Colonic mucosa (tissue), 4 donors: ENCODE measurements around the gene TMEM39A. TPM values are rescaled to one million over a fixed set of nuclear protein-coding genes. Genes with fewer than 3 reads are reported as not detected.

ENCODE experiments used
- DNase-seq: peaks from one replicate; pipeline ENCODE4 v3.0.0-alpha.2; 2020
- H3K27ac ChIP-seq: fragments of 200-600 bp; one replicate; pipeline ENCODE4 v1.8.0; 2021
- H3K27me3 ChIP-seq: fragments of 200-600 bp; one replicate; pipeline ENCODE4 v1.8.0; 2021
- H3K36me3 ChIP-seq: fragments of 200-600 bp; one replicate; pipeline ENCODE4 v1.8.0; 2021
- H3K4me1 ChIP-seq: fragments of 200-600 bp; one replicate; pipeline ENCODE4 v1.8.0; 2021; ENCODE audit warnings: mild to moderate bottlenecking
- H3K4me3 ChIP-seq: fragments of 200-600 bp; one replicate; pipeline ENCODE4 v1.8.0; 2021
- H3K9ac ChIP-seq, 2 donors: one replicate each; pipeline ENCODE4 v1.7.0; 2013; ENCODE audit warnings: control low read depth in 2 of 2, low read depth in 2 of 2, low read length in 2 of 2
- H3K9me3 ChIP-seq: fragments of 200-600 bp; one replicate; pipeline ENCODE4 v1.8.0; 2021
- intact Hi-C: fragments of 100-400 bp; cut with DNase I; formaldehyde crosslinking; loops from one replicate; pipeline ENCODE4 v1.14.1; 2022
- total RNA-seq, 2 donors: library from RNA; stranded (reverse); fragmentation: NEBNext Ultra II Directional in 1 of 2; extraction: Animal tissue kit (Norgen Biotek cat#: 25700) in 1 of 2; gene quantifications; one replicate each; pipeline ENCODE4 v1.2.1, GENCODE V29; 2021
- TF ChIP-seq, protein P1 (sequence below): fragments of 200-600 bp; IDR thresholded peaks from one replicate; pipeline ENCODE4 v1.8.0; 2022; ENCODE audit warnings: antibody characterized with exemption, mild to moderate bottlenecking
- donor health status: healthy.
- donor health status: DM: no; HTN: no; CAD: no.
- donor health status: DM: no; HTN: no; CAD: no.

TMEM39A gene
- total RNA-seq, 2 donors from 2014 or later = 37.4 to 48.8 TPM

GRCh38 chr3:119380697-119381096 is 82.7 kb downstream of the TMEM39A start:
- Histone ChIP-seq H3K4me3 (no peak overlapping the region), H3K27me3 (no peaks in the 10 kb centered on the region), H3K9me3 (no peaks in the 10 kb centered on the region), H3K27ac (no peak overlapping the region), H3K4me1 (no peaks in the 10 kb centered on the region), H3K36me3 (no peaks in the 10 kb centered on the region), H3K9ac (no peak overlapping the region)
- intact Hi-C loops = no loop called here
- TF ChIP-seq, protein P1, sequence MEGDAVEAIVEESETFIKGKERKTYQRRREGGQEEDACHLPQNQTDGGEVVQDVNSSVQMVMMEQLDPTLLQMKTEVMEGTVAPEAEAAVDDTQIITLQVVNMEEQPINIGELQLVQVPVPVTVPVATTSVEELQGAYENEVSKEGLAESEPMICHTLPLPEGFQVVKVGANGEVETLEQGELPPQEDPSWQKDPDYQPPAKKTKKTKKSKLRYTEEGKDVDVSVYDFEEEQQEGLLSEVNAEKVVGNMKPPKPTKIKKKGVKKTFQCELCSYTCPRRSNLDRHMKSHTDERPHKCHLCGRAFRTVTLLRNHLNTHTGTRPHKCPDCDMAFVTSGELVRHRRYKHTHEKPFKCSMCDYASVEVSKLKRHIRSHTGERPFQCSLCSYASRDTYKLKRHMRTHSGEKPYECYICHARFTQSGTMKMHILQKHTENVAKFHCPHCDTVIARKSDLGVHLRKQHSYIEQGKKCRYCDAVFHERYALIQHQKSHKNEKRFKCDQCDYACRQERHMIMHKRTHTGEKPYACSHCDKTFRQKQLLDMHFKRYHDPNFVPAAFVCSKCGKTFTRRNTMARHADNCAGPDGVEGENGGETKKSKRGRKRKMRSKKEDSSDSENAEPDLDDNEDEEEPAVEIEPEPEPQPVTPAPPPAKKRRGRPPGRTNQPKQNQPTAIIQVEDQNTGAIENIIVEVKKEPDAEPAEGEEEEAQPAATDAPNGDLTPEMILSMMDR = no peak
- DNase-seq = no peak

Other genes with a start within 250 kb of the TMEM39A start
- 10 to 100 TPM; 43.1 to 54.5 TPM for gene B4GALT4, start 222.7 kb downstream of the TMEM39A start, total RNA-seq
- 1 to 10 TPM; 6.5 to 8.9 TPM for gene ARHGAP31, start 169.2 kb downstream of the TMEM39A start, total RNA-seq
- 10 to 100 TPM; 11.2 to 14.8 TPM for gene POGLUT1, start 5.3 kb upstream of the TMEM39A start, total RNA-seq
- gene TIMMDC1, start 34.9 kb upstream of the TMEM39A start, total RNA-seq = 100 to 1,000 TPM in 1 of 2 donors, 10 to 100 TPM in 1; 88.6 to 128 TPM
- gene CD80, start 96.0 kb upstream of the TMEM39A start, total RNA-seq = under 1 TPM; 0.29 to 0.30 TPM
- gene ADPRH, start 115.9 kb upstream of the TMEM39A start, total RNA-seq = 1 to 10 TPM; 2.0 to 3.3 TPM
- gene PLA1A, start 134.3 kb upstream of the TMEM39A start, total RNA-seq = 1 to 10 TPM in 1 of 2 donors, under 1 TPM in 1; 0.58 to 1.3 TPM
- gene POPDC2, start 197.0 kb upstream of the TMEM39A start, total RNA-seq = 10 to 100 TPM in 1 of 2 donors, 1 to 10 TPM in 1; 1.3 to 26.3 TPM
- gene COX17, start 213.8 kb upstream of the TMEM39A start, total RNA-seq = 10 to 100 TPM; 53.5 to 64.5 TPM
- under 1 TPM; 0.57 to 0.61 TPM for gene CFAP91, start 239.4 kb upstream of the TMEM39A start, total RNA-seq